Stimulated activated CD4-positive, alpha-beta T cell treated with anti-CD3 and anti-CD28 coated beads, TNF-alpha, amount 100 ng/mL, for 48 hours (primary cell): ENCODE results near the gene PACRG.

Source experiments
- DNase-seq, 3 donors: peaks; one replicate each; pipeline ENCODE4 v3.0.0-alpha.2; 2020; ENCODE audit warnings: low read depth in 3 of 3

Gene PACRG

DNA sequence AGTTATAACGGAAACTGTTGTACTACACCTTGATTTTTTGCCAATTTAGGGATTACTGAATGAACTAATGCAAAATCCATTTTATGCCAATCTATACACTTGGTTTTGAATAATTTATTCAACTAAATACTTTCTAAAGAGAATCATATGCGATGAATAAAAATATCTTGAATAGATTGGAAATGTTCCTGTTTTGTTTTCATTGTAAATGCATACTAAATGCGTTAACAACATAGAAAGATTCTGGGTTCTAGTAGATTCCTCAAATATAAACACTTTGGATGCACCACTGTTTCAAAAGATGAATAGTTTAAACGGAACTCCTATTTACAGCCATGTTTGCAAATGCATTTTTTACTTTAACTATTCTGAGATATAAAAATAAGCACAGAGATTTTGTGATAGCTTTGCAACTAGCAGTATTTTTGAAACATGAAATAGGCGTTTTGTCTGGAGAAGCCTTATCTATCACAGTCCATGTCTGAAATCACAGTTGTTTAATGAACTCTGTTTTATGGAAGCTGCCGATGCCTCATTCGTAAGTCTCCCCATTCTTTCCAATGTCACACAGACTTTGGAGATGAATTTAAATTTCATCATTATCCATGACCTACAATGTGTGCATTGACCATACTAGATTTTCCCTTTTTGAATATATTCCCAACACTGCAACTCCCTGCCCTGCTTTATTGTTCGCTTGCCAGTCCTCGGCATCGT lies 409.1 kb downstream of the PACRG start:
- DNase-seq, result no peak

DNA sequence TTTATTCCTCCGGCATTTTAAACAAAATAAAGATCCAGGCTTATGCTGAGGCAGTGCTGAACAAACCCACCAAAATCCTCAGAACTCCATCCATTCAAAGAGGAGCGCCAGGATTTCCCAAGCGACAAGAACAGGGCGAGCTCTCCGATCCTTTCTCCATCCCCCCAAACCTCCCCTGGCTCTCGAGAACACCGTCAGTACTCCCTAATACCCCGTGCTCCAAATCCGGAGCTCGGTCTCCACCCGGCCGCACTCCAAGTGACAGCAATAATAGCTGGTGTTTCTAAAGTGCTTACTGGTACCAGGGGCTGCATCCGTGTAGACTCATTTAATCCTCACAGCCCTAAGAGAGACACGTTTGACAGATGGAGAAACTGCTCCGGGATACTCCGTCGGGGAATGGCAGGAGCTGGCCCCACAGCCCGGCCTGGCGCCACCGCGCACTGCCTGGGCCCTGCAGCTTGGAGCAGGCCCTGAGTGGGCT lies 409.7 kb downstream of the PACRG start:
- DNase-seq, result no peak

DNA sequence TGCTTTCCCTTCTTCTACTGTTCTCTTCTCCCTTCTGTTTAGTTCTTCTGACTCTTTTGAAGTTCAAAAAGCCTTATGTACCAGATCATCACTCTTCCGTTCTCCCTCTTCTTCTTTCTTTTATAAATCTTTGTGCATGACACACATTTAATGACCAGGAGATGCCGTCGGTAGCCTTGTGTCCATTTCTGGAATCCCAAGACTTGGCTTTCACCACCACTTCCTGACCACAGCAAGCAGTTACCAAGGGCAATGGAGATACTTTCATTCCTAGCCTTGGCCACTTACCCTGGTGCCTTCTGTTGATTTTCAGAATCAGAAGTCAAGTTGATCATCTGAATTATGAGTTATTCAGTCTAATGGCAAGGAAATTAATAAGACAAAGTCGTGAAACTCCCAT lies 418.3 kb downstream of the PACRG start:
- DNase-seq, result no peak

DNA sequence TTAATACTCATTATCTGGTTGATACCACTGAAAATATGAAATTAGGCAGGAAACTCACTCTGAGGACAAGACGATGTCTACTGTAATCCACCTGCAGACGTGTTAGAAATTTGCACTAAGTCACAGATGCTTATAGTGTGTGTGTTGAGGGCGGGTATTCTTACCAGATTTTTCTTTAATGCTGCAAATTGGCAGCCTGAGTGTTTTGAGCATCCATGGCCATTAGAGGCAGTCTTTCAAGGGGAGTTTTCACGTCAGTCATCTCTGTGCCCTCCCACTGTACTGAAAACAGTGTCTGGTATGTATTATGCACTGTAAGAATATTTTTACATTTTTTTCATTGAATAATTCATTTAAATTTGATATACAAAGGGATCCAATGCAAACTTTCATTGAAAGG lies 420.2 kb downstream of the PACRG start:
- DNase-seq, result no peak

DNA sequence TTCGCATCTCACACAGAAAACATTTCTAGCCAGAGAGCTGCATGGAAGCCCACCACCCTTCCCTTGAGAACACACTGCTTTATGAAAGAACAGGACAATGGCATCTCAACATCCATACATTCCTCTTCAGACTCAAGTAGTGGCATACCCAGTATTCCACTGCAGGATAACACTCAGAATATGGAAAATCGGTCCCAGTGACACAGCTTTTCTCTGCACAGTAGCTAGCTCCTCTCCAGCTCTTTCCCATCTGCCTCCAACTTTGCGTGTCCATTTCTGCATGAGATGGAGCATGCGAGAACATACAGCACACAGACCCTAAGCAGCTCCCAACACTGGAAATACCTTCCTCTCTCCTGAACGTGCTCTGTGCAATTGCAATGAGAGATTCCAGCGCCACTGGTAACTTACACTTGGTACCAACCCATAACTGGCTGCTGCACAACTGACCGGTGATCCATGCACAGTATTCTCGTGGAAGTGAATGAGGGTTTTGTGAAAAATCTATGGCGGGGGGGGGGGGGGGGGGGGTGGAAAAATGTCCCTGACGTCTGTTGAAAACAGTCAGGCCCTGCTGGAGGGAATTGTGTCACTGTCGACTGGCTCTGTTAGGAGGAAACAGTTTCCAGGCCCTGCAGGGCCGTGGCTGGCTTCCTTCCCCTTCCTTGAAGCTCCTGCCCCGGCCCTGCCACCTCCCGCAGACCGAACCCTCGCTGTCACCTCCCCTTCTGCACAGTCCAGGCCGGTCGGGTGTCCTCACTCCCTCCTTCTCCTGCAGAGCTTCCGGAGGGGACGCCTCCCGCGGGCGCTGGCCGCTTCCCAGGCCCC lies 420.9 kb downstream of the PACRG start:
- DNase-seq, result no peak

DNA sequence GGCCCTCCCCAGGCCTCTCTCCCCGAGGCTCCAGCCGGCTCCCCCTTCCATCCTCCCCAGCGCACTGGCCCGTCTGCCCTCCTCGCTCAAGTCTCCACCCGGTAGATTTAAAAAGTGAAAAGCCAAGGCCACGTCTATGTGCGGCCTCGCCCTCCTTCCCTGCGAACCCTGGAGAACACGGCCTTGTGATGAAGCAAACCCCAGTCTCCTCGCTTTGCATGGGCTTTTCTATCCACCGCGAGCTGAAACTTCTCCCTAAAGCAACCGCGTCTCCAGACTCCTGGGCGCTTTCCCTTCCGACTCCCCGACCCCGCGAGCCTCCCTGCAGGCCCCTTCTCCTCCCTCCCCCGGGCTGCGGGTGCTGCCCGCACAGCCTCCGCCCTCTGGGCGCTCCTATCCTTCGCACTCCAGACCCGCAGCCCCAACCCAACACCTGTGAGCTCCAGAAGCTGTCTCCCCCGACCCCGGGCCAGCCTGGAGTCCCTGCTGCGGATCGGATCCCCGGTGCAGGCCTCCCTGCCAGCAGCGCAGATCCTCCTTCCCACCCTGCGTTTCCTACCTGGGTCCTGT lies 421.6 kb downstream of the PACRG start:
- no peak for DNase-seq

DNA sequence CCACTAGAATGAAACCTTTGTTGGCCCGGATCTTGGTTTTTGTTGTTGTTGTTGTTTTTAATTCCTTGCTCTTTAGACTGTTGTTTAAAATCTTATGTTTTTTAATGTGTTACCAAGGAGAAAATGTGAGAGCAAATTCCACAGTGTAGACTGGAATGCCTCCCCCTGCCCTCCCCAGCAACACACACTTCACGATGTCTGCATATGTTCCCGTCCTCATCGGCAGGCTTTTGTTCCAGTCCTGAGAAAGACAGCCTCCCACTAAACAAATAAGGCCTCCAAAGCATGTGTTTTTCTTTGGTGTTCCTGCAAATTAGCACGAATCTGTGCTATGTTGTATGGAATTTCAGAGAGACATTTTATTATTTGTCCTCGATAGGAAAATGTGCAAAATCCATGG lies 423.4 kb downstream of the PACRG start:
- no peak for DNase-seq

DNA sequence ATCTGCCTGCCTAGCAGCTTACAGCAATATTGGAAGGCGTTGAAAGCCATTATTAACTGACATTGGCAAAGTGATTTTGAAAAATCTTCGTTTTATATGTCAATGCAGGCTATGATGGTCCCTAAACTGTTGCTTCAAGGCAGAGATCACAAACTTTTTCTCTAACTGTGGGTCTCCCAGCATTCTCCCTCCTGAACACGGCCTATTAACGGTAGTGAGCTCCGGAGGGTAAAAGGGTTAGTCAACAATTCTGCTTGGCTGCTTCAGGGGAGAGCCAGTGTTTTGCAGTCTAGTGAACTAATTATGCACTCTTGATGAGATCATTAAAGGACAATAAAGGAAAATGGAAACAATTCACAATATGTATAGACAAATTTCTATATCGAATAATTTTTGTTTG lies 424.9 kb downstream of the PACRG start:
- DNase-seq, result no peak

DNA sequence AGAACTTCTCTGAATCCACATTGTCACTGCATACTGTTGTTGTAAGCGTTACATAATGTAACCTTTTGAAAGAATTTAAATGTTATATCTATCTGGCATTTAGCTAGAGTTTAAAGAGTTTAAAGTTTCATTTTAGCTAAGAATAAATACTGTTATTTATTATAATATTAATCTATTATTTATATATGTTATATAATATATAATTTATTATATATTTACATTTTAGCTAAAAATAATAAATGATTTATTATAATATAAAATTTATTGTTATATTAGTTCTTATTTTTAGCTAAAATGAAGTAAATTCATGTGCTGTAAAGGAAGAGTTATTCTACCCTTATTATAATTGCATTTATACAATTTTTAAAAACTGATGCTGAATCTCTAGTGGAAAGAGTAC lies 431.3 kb downstream of the PACRG start:
- DNase-seq, result no peak

DNA sequence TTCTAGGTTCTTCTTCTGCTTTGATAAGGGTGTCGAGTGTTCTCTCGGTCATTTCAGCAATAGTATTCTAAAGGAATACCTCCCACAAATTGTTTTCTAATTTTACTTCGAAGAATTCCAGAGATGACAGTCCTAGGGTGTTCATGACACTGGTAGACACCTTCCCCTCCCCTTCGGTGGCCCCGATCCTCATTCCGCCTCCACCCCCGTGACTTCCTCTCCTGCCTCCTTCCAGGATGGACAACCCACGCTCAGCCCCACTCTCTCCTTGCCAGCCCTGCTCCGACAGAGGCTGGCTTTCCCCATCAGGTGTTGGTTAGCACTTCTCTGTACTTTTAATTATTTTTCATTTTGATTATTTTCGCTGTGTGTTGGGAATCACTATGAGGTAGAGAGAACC lies 431.9 kb downstream of the PACRG start:
- no peak for DNase-seq

DNA sequence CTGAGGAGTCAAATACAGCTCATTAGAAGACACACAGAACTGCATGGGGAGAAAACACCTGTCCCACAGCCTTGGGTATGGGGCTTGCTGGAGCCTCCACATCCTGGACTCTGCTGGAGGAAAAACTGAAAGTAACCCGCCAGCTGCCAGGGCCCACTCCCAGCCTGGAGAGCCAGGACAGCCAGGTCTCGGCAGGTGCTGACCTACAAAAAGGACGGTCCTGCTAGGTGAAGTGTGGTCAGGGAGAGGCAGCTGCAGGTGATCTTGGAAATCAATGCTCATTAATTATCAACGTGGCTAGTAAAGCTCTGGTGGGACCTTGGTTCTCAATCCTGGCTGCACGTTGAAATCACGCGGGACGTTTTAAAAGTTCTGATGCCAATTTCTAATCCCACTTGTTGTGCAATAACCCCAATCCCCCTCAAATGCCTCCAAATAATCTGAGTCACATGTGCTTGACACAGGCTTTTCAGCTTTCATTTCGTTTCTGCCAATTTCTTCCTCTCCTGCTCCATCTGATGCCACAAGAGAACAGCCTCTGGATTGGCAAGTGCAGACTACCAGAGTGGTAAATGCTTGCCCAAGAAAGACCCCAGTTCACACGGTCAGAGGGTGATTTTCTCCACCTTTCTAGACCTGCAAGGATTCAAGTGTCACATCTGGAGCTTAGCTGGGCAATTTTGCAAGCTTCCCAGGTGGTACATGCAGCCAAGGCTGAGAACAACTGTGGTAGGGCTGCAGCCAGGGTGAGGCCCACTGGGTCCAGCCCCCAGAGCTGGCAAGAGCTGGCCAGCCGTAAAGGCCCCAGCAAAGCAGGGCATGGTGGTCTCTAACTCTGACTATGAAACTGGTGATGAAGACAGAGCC lies 434.5 kb downstream of the PACRG start:
- DNase-seq, result no peak

DNA sequence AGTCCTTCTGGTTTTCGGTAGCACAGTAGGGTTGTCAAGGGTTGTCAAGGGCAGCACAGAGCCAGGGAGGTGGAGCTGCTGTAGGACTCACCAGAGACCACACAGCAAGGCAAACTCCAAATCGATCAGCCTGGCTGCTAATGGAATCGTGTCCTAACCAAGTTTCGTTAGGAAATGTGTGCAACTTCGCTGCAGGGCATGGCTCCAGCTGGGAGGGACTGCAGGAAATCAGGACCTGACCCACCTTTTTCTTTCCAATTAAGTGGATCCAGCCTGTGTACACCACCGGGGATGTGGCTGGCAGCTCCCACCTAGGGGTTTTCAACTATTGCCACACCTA lies 435.1 kb downstream of the PACRG start:
- no peak for DNase-seq

DNA sequence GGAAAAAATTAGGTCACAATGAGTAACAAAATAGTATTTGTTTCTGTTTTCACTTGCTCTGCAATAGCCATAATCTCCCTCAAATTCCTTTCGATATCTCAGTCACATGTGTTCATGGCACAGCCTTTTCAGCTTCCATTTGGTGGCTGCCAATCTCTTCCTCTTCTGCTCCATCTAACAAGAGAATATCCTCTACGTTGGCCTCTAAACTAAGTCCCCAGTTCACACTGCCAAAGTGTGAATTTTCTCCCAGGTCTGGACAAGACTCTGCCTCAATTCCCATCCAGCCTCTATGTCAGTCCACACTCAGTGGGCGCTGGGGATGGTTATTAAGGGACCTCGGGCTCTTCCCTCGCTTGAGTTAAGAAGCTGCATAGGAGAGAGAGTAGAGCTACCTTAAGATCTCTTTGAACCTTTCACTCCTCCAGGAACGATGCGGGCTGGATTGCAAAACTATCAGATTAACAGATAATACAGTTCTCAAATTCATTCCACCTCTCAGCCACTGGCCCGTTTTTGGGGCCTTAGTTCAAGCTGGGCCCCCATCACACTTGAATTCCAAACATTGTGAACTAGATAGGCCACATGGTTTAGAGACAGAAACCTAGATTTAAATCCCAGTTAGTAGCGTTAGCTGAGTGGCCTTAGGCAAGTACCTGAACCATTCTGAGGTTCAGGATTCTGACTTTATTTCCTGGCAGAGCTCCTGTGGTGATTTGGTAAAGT lies 436.6 kb downstream of the PACRG start:
- no peak for DNase-seq

DNA sequence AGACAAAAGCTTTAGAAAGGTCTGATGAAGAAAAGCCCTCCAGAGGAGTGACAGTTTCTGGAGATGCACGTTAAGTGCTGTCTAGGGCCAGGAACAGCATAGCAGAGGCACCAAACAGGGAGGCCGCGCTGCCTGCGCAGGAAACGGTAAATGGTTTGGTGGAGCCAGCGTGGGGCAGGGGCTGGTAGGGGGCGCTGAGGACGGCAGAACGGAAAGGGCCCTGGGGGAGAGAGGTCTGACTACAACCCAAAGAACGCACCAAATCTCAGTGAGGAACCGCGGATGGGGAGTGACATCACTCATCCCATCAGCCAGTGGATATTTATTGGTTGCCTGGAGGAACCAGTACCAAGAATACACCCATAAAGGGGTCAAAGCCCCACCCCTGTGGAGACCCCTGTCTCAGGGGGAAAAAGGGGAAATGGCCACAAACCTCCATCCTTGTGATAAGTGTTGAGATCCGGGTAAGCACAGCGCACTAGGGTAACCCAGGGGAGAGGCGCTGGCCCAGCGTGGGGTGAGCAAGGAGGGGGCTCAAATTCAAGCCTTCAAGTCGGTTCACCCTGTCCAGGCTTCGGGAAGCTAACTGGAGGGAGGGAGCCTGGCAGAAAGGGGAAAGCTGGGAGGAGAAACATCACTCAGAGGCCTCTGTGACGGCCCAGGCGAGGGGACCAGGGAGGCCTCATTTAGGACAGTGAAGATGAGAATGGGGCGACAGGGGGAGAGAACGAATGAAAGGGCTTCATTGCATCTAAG lies 437.6 kb downstream of the PACRG start:
- DNase-seq, result no peak

DNA sequence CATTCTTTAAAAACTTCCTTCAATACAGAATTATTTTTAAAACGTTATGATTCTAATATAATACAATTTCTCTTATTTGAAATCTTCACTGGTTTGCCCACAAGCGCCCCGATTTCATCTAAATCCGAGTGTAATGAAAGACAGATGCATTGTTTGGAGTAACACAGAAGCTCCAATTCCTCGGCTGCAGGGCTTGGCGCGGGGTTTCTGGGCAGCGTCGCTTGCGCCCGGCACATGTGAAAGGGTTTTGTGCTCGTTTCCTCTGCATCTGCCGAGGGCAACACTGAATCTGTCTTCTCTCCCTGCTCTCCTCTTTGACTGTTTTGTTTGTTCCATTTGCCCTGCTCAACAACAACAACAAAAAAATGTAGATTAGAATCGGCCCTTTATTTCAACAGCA lies 438.1 kb downstream of the PACRG start:
- no peak for DNase-seq

DNA sequence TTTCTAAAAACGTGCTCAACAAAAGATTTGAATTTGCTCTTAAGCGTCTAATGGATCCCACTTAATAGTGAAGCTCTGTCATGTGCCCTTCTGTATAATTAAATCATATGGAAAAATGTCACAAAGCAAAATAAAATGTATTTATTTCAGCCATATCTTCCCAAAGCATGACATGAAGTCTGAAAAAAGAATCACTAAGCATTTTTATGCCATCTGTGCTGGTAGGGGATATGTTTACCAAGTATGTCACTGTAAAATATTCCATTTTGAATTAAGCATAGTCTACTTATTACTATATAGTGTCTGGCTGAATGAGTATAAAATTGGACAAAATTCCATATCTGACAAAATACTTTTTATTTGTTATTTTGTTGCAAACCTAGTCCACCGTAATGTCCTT lies 438.7 kb downstream of the PACRG start:
- no peak for DNase-seq

DNA sequence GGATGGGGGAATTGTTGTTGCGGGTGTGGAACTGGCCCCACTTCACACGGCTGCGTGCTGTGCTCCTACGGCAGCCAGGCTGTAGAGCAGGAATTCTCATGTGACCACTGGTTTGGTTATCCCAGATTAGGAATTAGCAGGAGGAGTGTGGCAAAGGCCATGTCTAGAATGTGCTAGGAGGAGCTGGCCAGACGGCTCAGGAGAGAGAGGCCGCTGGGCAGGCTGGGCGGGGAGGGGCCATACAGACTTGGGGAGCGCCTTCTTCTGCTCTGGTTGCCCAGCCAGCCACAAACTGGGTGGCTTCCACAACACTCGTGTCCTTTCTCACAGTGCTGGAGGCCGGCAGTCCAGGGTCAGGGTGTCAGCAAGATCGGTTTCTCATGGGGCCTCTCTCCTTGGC lies 441.7 kb downstream of the PACRG start:
- DNase-seq, result no peak

DNA sequence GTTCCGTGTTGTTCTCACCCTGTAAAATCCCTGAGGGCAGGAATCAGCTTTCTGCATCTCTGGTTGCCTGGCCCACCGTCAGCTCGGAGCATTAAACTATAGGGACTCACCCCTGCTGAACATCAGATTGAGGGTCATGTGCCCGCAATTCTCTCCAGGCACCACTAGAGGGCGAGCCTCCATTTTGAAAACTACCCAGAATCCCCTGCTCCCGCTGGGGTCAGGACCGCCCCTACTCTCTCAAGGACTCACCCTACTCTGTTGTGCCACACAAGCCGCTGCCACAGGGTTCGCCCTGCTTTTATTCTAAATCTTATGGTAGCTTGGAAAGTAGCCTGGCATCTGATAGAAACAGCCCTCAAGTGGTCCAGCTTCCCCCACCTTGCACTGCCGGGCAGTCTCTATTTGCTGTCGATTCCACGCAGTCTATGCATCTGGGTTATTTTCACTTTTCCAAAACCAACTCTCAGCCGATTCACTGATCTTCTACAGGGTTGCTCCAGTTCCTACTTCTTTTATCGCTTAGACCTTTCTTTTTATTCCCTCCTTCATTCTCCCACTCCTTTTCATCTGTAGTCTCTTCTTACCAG lies 442.6 kb downstream of the PACRG start:
- peak; percentile 2 to 20 (median 4) for DNase-seq

DNA sequence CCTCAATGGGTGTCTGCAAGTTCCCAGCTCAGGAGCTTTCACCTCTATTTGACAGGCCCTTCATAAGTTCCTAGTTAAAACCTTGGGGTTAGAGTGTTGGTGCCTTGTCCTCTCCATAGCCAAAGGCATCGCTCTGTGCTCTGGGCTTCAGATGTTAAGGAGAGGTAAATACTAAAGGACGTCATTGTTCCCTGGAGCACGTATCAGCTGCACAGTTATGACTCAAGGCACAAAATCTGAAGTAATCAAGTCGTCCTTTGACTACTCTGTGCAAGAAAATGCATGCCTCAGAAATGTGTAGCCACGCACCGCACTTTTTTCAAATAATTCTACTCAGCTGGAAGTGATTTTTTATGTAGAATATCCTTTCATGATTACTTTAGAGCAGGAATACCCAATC lies 446.0 kb downstream of the PACRG start:
- DNase-seq, result no peak

DNA sequence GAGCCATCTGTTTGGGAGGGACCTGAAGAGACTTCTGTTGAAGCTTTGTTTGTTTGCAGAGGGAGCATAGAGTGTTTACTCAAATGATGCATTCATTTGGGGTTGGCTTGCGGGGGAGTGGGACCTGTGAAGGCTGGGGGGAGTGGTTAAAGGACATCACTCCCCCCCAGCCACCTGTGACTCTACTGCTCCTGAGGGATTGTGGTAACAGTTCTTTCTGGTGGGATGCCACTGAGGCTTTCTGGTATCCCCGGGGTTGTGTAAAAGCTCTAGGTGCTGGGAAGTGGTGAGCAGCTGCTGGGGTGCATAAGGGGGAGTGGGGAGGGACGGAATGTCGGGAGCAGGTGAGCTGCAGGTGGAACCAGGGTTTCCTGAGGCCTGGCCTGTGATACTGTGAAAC lies 447.5 kb downstream of the PACRG start:
- DNase-seq, result no peak
